ENCODE measurements around the gene FBXW11.

DNA sequence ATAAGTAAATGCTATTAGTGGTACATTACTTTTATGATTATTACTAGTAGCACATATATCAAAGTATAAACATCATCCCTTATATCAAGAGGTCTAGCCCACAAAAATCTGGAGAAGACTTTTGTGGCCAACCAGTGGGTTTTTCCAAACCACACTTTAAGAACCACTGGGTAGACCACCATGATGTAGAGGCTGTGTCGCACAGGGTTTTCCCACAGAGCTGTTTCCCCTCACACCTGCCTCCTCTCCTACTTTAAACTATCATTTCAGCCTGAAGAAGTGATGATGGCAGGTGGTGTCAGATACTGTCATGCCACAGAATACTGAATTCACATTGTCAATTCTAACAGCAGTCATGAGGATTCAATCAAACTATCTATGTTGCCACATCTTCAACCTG lies 109.2 kb downstream of the FBXW11 start:
- TF ChIP-seq POLR2A (IDR thresholded peaks at IDR 0.05; ENCODE audit: low read length) (no peak), GATA1 (IDR thresholded peaks at IDR 0.05; ENCODE audit: low read depth, low read length) (no peak)

Data from erythroblast (primary cell).